B cell (primary cell): ENCODE data around the gene NAPEPLD. TPM values are rescaled to one million over a fixed set of nuclear protein-coding genes. Genes with fewer than 3 reads are reported as not detected.
"Not testable (repeated sequence)": the region's sequence is repeated elsewhere in the genome, so short reads cannot be mapped to it uniquely, and the experiment has no call there.

Experiments
- ATAC-seq: fragments of 200-7000 bp; cut with Tn5 transposase; one replicate; pipeline ENCODE4 v1.10.0; 2021; ENCODE audit warnings: low read depth, mild to moderate bottlenecking, moderate number of reproducible peaks, moderate library complexity
- CTCF ChIA-PET: fragments of 350-600 bp; sonication (Branson Sonifier 250); formaldehyde crosslinking; loops from one replicate; lab custom pipeline; 2021; ENCODE audit warnings: antibody characterized with exemption, inconsistent platforms; lab: Charles Lee
- POLR2A ChIA-PET: fragments of 350-600 bp; sonication (Branson Sonifier 250); formaldehyde crosslinking; loops from one replicate; lab custom pipeline; 2021; ENCODE audit warnings: antibody characterized with exemption; lab: Charles Lee
- DNase-seq: peaks from one replicate; pipeline ENCODE4 v3.0.0; 2013
- H2AFZ ChIP-seq: 2 replicates; pipeline ENCODE4 v1.6.1; 2012; ENCODE audit warnings: mild to moderate bottlenecking, low read depth, low read length; ENCODE audit not compliant: insufficient read depth, poor library complexity, severe bottlenecking
- H3K27ac ChIP-seq, 2 donors: 1 replicate in 1 of 2; 2 replicates in 1 of 2; pipeline ENCODE4 v1.5.1; 2012 to 2013; ENCODE audit warnings: low read length in 2 of 2, mild to moderate bottlenecking in 2 of 2, moderate library complexity in 1 of 2
- H3K27me3 ChIP-seq, 4 experiments: fragments of 200-600 bp in 1 of 4; sonication (generic) in 1 of 4; replicated peaks in 1 of 4; 1 replicate in 2 of 4; 2 replicates in 2 of 4; pipeline versions ENCODE4 v1.6.1 to v1.7.0; 2013 to 2016; ENCODE audit warnings: low read length in 3 of 4, mild to moderate bottlenecking in 2 of 4, mixed read lengths in 1 of 4, moderate library complexity in 1 of 4; ENCODE audit not compliant: insufficient read depth in 4 of 4, control insufficient read depth in 3 of 4; ENCODE audit errors: control extremely low read depth in 1 of 4
- H3K36me3 ChIP-seq, 2 experiments: replicated peaks in 1 of 2; 1 replicate in 1 of 2; 2 replicates in 1 of 2; pipeline versions ENCODE4 v1.6.1 to v1.7.1; 2013; ENCODE audit warnings: low read length in 1 of 2; ENCODE audit not compliant: insufficient read depth in 2 of 2, control insufficient read depth in 1 of 2; ENCODE audit errors: control extremely low read depth in 1 of 2, extremely low read depth in 1 of 2
- H3K4me1 ChIP-seq, 2 donors: fragments of 200-600 bp in 1 of 2; sonication (generic) in 1 of 2; 1 replicate in 1 of 2; 2 replicates in 1 of 2; pipeline versions ENCODE4 v1.5.1 to v1.6.1; 2013 to 2017; ENCODE audit warnings: low read length in 2 of 2; ENCODE audit not compliant: control insufficient read depth in 2 of 2, insufficient read depth in 2 of 2
- H3K4me2 ChIP-seq: replicated peaks from 2 replicates; pipeline ENCODE3; 2012; ENCODE audit warnings: mild to moderate bottlenecking, low read depth, low read length; ENCODE audit not compliant: poor library complexity, severe bottlenecking
- H3K4me3 ChIP-seq, 5 experiments: fragments of 200-600 bp in 1 of 5; sonication (generic) in 1 of 5; 1 replicate in 3 of 5; 2 replicates in 2 of 5; pipeline versions ENCODE4 v1.5.1 to v1.7.0; 2011 to 2016; ENCODE audit warnings: low read length in 4 of 5, mild to moderate bottlenecking in 4 of 5, low read depth in 2 of 5, control low read depth in 1 of 5, moderate library complexity in 1 of 5; ENCODE audit not compliant: insufficient read depth in 1 of 5; ENCODE audit errors: control extremely low read depth in 1 of 5, extremely low read depth in 1 of 5
- H3K79me2 ChIP-seq: fragments of 200-600 bp; sonication (generic); one replicate; pipeline ENCODE4 v1.6.0; 2016; ENCODE audit warnings: low read length; ENCODE audit not compliant: control insufficient read depth, insufficient read depth
- H3K9ac ChIP-seq: fragments of 200-600 bp; sonication (generic); 2 replicates; pipeline ENCODE4 v1.6.1; 2017; ENCODE audit warnings: mild to moderate bottlenecking, low read length, moderate library complexity
- H3K9me3 ChIP-seq, 3 donors: one replicate each; pipeline versions ENCODE4 v1.6.1 to v1.7.1; 2013; ENCODE audit warnings: low read length in 2 of 3; ENCODE audit not compliant: control insufficient read depth in 2 of 3, insufficient read depth in 1 of 3; ENCODE audit errors: control extremely low read depth in 1 of 3
- H4K20me1 ChIP-seq: 2 replicates; pipeline ENCODE4 v1.6.0; 2012; ENCODE audit warnings: mild to moderate bottlenecking, low read length; ENCODE audit not compliant: insufficient read depth, control insufficient read depth, poor library complexity, severe bottlenecking
- H3K27ac Mint-ChIP-seq: one replicate; pipeline ENCODE4 v1.8.0; 2021; ENCODE audit warnings: mixed read lengths
- H3K27me3 Mint-ChIP-seq: one replicate; pipeline ENCODE4 v1.8.0; 2021; ENCODE audit warnings: mixed read lengths
- H3K4me1 Mint-ChIP-seq: one replicate; pipeline ENCODE4 v1.8.0; 2021; ENCODE audit warnings: mixed read lengths
- H3K4me3 Mint-ChIP-seq: one replicate; pipeline ENCODE4 v1.8.0; 2021; ENCODE audit warnings: mixed read lengths
- H3K9me3 Mint-ChIP-seq: one replicate; pipeline ENCODE4 v1.8.0; 2022; ENCODE audit warnings: mixed read lengths; ENCODE audit not compliant: insufficient read depth
- CTCF ChIP-seq: fragments of 200-600 bp; IDR thresholded peaks from one replicate; pipeline ENCODE4 v1.8.0; 2022; ENCODE audit warnings: antibody characterized with exemption, mild to moderate bottlenecking
- EZH2 ChIP-seq: IDR thresholded peaks from 2 replicates; pipeline ENCODE4 v1.6.1; 2012; ENCODE audit warnings: borderline replicate concordance, low read depth, mild to moderate bottlenecking, moderate library complexity, low read length; ENCODE audit not compliant: insufficient read depth, poor library complexity, severe bottlenecking
- WGBS: methylation state at CpG from one replicate; pipeline ENCODE4 v1.1.5; 2013; ENCODE audit warnings: missing lambda C conversion rate; ENCODE audit not compliant: insufficient coverage; 5-methylcytosine and 5-hydroxymethylcytosine counted together
- intact Hi-C: fragments of 100-400 bp; cut with micrococcal nuclease; formaldehyde crosslinking; loops from one replicate; pipeline ENCODE4 v1.10.0; 2022
- polyA plus RNA-seq: library from polyadenylated mRNA; depleted of rRNA; stranded (reverse); fragments of >200 nt; gene quantifications from 2 replicates; pipeline ENCODE4 v1.2.3, GENCODE V29; 2012
- total RNA-seq, 2 donors: library from RNA; stranded (reverse); fragments of 120-200 nt in 1 of 2; gene quantifications; 1 replicate in 1 of 2; 2 replicates in 1 of 2; pipeline versions ENCODE4 v1.2.3 to v1.2.4, GENCODE V29; 2013 to 2022

The NAPEPLD gene
- total and polyA plus RNA-seq, 2 donors (not counting 1 experiment from before 2014, with no cell fraction given) = 3.8 to 20.7 TPM

GRCh38 chr7:103094102-103094501 lies 54.8 kb downstream of the NAPEPLD start:
- POLR2A ChIA-PET = no interaction called here
- H3K4me1 ChIP-seq = no peaks in the 10 kb centered on the region
- peaks cover 2 to 17% of the 10 kb centered on the region in 2 experiments for H3K36me3 ChIP-seq
- CTCF ChIA-PET = interaction anchor here (0.5 kb wide), 1 partner anchor 32 kb away, joined by 4 read pairs; no protein-coding TSS in a partner anchor
- no peaks in the 10 kb centered on the region for H4K20me1 ChIP-seq
- no peaks in the 10 kb centered on the region for H3K79me2 ChIP-seq
- no peak overlapping the region for H3K4me3 ChIP-seq
- no peak overlapping the region for H3K4me3 Mint-ChIP-seq
- no peak overlapping the region for H3K27ac Mint-ChIP-seq
- H3K27me3 ChIP-seq = no peaks in the 10 kb centered on the region
- H3K4me1 Mint-ChIP-seq = no peaks in the 10 kb centered on the region
- H3K4me2 ChIP-seq = no peak overlapping the region
- no peak for DNase-seq
- H3K27me3 Mint-ChIP-seq = no peaks in the 10 kb centered on the region
- no peaks in the 10 kb centered on the region for H3K9me3 ChIP-seq
- no peak for TF ChIP-seq CTCF
- TF ChIP-seq EZH2 = no peak
- H3K27ac ChIP-seq = no peak overlapping the region
- intact Hi-C loops = no loop called here
- H2AFZ ChIP-seq = no peak overlapping the region
- ATAC-seq = no peak
- no peak overlapping the region for H3K9ac ChIP-seq
- H3K9me3 Mint-ChIP-seq = no peaks in the 10 kb centered on the region
- WGBS = no CpG with 5 or more reads among the region's 3 CpGs

- no peak overlapping the region for H3K4me3 ChIP-seq
- Mint-ChIP-seq H3K27me3 (no peaks in the 10 kb centered on the region), H3K4me3 (no peak overlapping the region), H3K4me1 (no peaks in the 10 kb centered on the region), H3K9me3 (no peaks in the 10 kb centered on the region), H3K27ac (no peak overlapping the region)
- DNase-seq = no peak
- ATAC-seq = no peak
- H3K27ac ChIP-seq = no peak overlapping the region
- no CpG with 5 or more reads among the region's 1 CpG for WGBS
- intact Hi-C loops = no loop called here
- no peaks in the 10 kb centered on the region for H3K27me3 ChIP-seq
- H3K36me3 ChIP-seq = peaks cover 4 to 22% of the 10 kb centered on the region in 2 experiments
- no peak overlapping the region for H3K4me2 ChIP-seq
- no peaks in the 10 kb centered on the region for H4K20me1 ChIP-seq
- CTCF ChIA-PET = interaction anchor here (1.6 kb wide), 1 partner anchor 32 kb away, joined by 3 read pairs; no protein-coding TSS in a partner anchor
- TF ChIP-seq CTCF (no peak), EZH2 (no peak)
- H3K9me3 ChIP-seq = no peaks in the 10 kb centered on the region
- H3K9ac ChIP-seq = no peak overlapping the region
- POLR2A ChIA-PET = no interaction called here
- H3K79me2 ChIP-seq = no peaks in the 10 kb centered on the region
- H2AFZ ChIP-seq = no peak overlapping the region
- no peaks in the 10 kb centered on the region for H3K4me1 ChIP-seq
Measured at GRCh38 chr7:103093429-103093828, 55.5 kb downstream of the NAPEPLD start.

GRCh38 chr7:103092321-103092720 lies 56.6 kb downstream of the NAPEPLD start:
- H3K27ac ChIP-seq, H3K4me1 Mint-ChIP-seq, POLR2A ChIA-PET, DNase-seq, H4K20me1 ChIP-seq, H3K4me3 ChIP-seq, H3K4me1 ChIP-seq, ATAC-seq, H3K79me2 ChIP-seq, H3K9me3 Mint-ChIP-seq, H3K27ac Mint-ChIP-seq, intact Hi-C loops, H3K27me3 Mint-ChIP-seq, H2AFZ ChIP-seq, H3K9me3 ChIP-seq, H3K4me3 Mint-ChIP-seq, H3K9ac ChIP-seq, H3K4me2 ChIP-seq, H3K27me3 ChIP-seq: not testable (repeated sequence)
- CTCF ChIA-PET = interaction anchor here (1.6 kb wide), 1 partner anchor 31 kb away, joined by 3 read pairs; no protein-coding TSS in a partner anchor
- peaks cover 4 to 20% of the 10 kb centered on the region in 2 experiments for H3K36me3 ChIP-seq
- no CpG with 5 or more reads among the region's 4 CpGs for WGBS
